Endothelial cell of umbilical vein (primary cell): ENCODE data around the gene ZDHHC19.

Source experiments
- EZH2 ChIP-seq: IDR thresholded peaks from 2 replicates; pipeline ENCODE4 v1.6.1; 2012; ENCODE audit warnings: borderline replicate concordance, low read depth, mild to moderate bottlenecking, moderate library complexity, low read length, inconsistent platforms; ENCODE audit not compliant: severe bottlenecking
- FOS ChIP-seq: IDR thresholded peaks from 2 replicates; pipeline ENCODE4 v1.6.1; 2011; ENCODE audit warnings: mild to moderate bottlenecking, low read length, moderate library complexity, borderline replicate concordance; ENCODE audit not compliant: insufficient read depth
- GATA2 ChIP-seq: IDR thresholded peaks from 2 replicates; pipeline ENCODE4 v1.7.0; 2011; ENCODE audit warnings: low read depth, mild to moderate bottlenecking, moderate library complexity, mixed read lengths, low read length; ENCODE audit not compliant: insufficient read length, insufficient read depth
- JUN ChIP-seq: IDR thresholded peaks from 2 replicates; pipeline ENCODE4 v1.6.1; 2011; ENCODE audit warnings: borderline replicate concordance, low read depth; ENCODE audit not compliant: insufficient read length, insufficient read depth
- MAX ChIP-seq: IDR thresholded peaks from 2 replicates; pipeline ENCODE4 v1.6.1; 2011; ENCODE audit not compliant: insufficient read depth, insufficient read length
- MYC ChIP-seq: IDR thresholded peaks from one replicate; pipeline ENCODE4 v1.6.1; 2011; ENCODE audit warnings: mild to moderate bottlenecking, low read depth, low read length
- POLR2A ChIP-seq: IDR thresholded peaks from 2 replicates; pipeline ENCODE4 v1.6.1; 2012; ENCODE audit warnings: low read depth, mild to moderate bottlenecking, control low read depth, low read length
- POLR2AphosphoS5 ChIP-seq: IDR thresholded peaks from 2 replicates; pipeline ENCODE4 v1.6.1; 2012; ENCODE audit warnings: low read depth, mild to moderate bottlenecking, control low read depth, low read length, moderate library complexity; ENCODE audit not compliant: insufficient read depth
- TF ChIP-seq, protein P1 (sequence below), 2 donors: IDR thresholded peaks; 1 replicate in 1 of 2; 2 replicates in 1 of 2; pipeline ENCODE4 v1.5.1; 2011; ENCODE audit warnings: low read length in 2 of 2, mild to moderate bottlenecking in 2 of 2, moderate library complexity in 2 of 2, control low read depth in 1 of 2, inconsistent platforms in 1 of 2, low read depth in 1 of 2; ENCODE audit not compliant: insufficient read depth in 1 of 2; ENCODE audit errors: extremely low read depth in 1 of 2

DNA sequence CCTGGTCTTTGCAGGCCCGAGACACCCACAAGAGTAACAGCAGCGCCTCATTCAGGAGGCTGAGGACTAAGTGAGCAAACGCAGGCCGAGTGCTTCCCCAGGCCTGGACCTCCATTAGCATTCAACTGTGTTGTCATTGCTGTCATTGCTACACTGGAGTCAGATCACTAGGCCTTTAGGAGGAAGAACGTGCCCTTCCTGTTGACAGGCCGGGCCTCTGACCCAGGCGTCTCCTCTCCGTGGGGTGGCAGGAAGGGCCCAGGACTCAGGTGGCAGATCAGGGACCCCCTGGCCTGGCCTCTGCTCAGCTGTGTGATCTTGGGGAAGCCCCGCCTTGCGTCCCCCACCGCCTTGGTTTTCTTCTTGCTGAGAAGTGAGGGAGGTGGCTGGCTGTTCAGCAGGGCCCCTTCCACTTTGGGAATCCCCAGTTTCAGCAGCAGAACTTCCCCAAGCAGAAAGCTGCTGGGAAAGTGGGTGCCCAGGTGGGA is 19.1 kb downstream of the ZDHHC19 start:
- TF ChIP-seq, protein P1, sequence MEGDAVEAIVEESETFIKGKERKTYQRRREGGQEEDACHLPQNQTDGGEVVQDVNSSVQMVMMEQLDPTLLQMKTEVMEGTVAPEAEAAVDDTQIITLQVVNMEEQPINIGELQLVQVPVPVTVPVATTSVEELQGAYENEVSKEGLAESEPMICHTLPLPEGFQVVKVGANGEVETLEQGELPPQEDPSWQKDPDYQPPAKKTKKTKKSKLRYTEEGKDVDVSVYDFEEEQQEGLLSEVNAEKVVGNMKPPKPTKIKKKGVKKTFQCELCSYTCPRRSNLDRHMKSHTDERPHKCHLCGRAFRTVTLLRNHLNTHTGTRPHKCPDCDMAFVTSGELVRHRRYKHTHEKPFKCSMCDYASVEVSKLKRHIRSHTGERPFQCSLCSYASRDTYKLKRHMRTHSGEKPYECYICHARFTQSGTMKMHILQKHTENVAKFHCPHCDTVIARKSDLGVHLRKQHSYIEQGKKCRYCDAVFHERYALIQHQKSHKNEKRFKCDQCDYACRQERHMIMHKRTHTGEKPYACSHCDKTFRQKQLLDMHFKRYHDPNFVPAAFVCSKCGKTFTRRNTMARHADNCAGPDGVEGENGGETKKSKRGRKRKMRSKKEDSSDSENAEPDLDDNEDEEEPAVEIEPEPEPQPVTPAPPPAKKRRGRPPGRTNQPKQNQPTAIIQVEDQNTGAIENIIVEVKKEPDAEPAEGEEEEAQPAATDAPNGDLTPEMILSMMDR (IDR thresholded peaks at IDR 0.05; ENCODE audit: extremely low read depth in 1 of 2, insufficient read depth in 1 of 2, low read depth in 1 of 2, low read length in 2 of 2) = no peak
- TF ChIP-seq JUN (no peak), POLR2A (no peak), EZH2 (no peak), POLR2AphosphoS5 (no peak), MAX (no peak), MYC (no peak), GATA2 (no peak), FOS (no peak)
